H9 (cell line): ENCODE data around the gene BRSK2. TPM values are rescaled to one million over a fixed set of nuclear protein-coding genes. Genes with fewer than 3 reads are reported as not detected.

Source experiments
- DNase-seq: peaks from one replicate; pipeline ENCODE4 v3.0.0-alpha.2; 2017
- H2AFZ ChIP-seq: one replicate; pipeline ENCODE4 v1.6.1; 2013; ENCODE audit warnings: mild to moderate bottlenecking, low read length, control low read depth, moderate library complexity
- H2AK5ac ChIP-seq: 2 replicates; pipeline ENCODE4 v1.6.1; 2013; ENCODE audit warnings: low read length, control low read depth, mixed read lengths; ENCODE audit not compliant: insufficient read length
- H2BK120ac ChIP-seq: one replicate; pipeline ENCODE4 v1.6.1; 2013; ENCODE audit warnings: low read depth, mild to moderate bottlenecking, low read length, control low read depth, inconsistent platforms; ENCODE audit not compliant: poor library complexity, severe bottlenecking
- H2BK12ac ChIP-seq: 2 replicates; pipeline ENCODE4 v1.6.1; 2013; ENCODE audit warnings: low read length, control low read depth, mixed read lengths, low read depth; ENCODE audit not compliant: insufficient read length
- H2BK15ac ChIP-seq: 2 replicates; pipeline ENCODE4 v1.6.1; 2013; ENCODE audit warnings: low read depth, low read length, control low read depth
- H2BK20ac ChIP-seq: one replicate; pipeline ENCODE4 v1.6.1; 2013; ENCODE audit warnings: low read depth, mild to moderate bottlenecking, low read length, control low read depth, inconsistent platforms; ENCODE audit not compliant: poor library complexity, severe bottlenecking
- H2BK5ac ChIP-seq: 2 replicates; pipeline ENCODE4 v1.6.1; 2013; ENCODE audit warnings: low read length, control low read depth, mixed read lengths; ENCODE audit not compliant: insufficient read length
- H3K14ac ChIP-seq: 2 replicates; pipeline ENCODE4 v1.6.1; 2013; ENCODE audit warnings: low read length, control low read depth; ENCODE audit not compliant: insufficient read depth
- H3K18ac ChIP-seq: 2 replicates; pipeline ENCODE4 v1.6.1; 2013; ENCODE audit warnings: low read depth, mild to moderate bottlenecking, mixed read lengths, low read length, control low read depth; ENCODE audit not compliant: insufficient read length
- H3K23ac ChIP-seq: 2 replicates; pipeline ENCODE4 v1.6.1; 2013; ENCODE audit warnings: low read length, control low read depth, mixed read lengths, low read depth; ENCODE audit not compliant: insufficient read length
- H3K23me2 ChIP-seq: 2 replicates; pipeline ENCODE4 v1.6.1; 2013; ENCODE audit warnings: low read depth, mild to moderate bottlenecking, mixed read lengths, low read length, control low read depth; ENCODE audit not compliant: insufficient read length, poor library complexity, severe bottlenecking
- H3K27ac ChIP-seq: 2 replicates; pipeline ENCODE4 v1.5.1; 2013; ENCODE audit warnings: low read length, control low read depth, mixed read lengths, low read depth; ENCODE audit not compliant: insufficient read length
- H3K27me3 ChIP-seq: 2 replicates; pipeline ENCODE4 v1.6.1; 2013; ENCODE audit warnings: low read length, control low read depth, inconsistent platforms; ENCODE audit not compliant: insufficient read depth
- H3K4ac ChIP-seq: 2 replicates; pipeline ENCODE4 v1.6.1; 2013; ENCODE audit warnings: low read depth, mild to moderate bottlenecking, control low read depth, inconsistent platforms, low read length, moderate library complexity
- H3K4me1 ChIP-seq: 2 replicates; pipeline ENCODE4 v1.6.1; 2013; ENCODE audit warnings: low read length, control low read depth, inconsistent platforms; ENCODE audit not compliant: insufficient read depth
- H3K4me2 ChIP-seq: 2 replicates; pipeline ENCODE4 v1.6.1; 2013; ENCODE audit warnings: low read length, control low read depth, mixed read lengths; ENCODE audit not compliant: insufficient read length, insufficient read depth
- H3K56ac ChIP-seq: 2 replicates; pipeline ENCODE4 v1.6.1; 2013; ENCODE audit warnings: low read depth, mild to moderate bottlenecking, mixed read lengths, low read length, control low read depth; ENCODE audit not compliant: insufficient read length
- H3K79me1 ChIP-seq: 2 replicates; pipeline ENCODE4 v1.6.1; 2013; ENCODE audit warnings: low read depth, mild to moderate bottlenecking, moderate library complexity, low read length, control low read depth, inconsistent platforms; ENCODE audit not compliant: insufficient read depth, poor library complexity, severe bottlenecking
- H3K79me2 ChIP-seq: 2 replicates; pipeline ENCODE4 v1.6.1; 2013; ENCODE audit warnings: low read length, control low read depth, inconsistent platforms; ENCODE audit not compliant: insufficient read depth
- H3K9ac ChIP-seq: 2 replicates; pipeline ENCODE4 v1.6.1; 2013; ENCODE audit warnings: low read length, control low read depth, mixed read lengths; ENCODE audit not compliant: insufficient read length; ENCODE audit errors: extremely low read depth
- H3K9me3 ChIP-seq: one replicate; pipeline ENCODE4 v1.6.1; 2013; ENCODE audit warnings: low read depth, low read length, inconsistent platforms; ENCODE audit not compliant: control insufficient read depth
- H3T11ph ChIP-seq: one replicate; pipeline ENCODE4 v1.6.1; 2013; ENCODE audit warnings: mild to moderate bottlenecking, low read length, control low read depth, inconsistent platforms
- H4K20me1 ChIP-seq: one replicate; pipeline ENCODE4 v1.6.1; 2013; ENCODE audit not compliant: control insufficient read depth, insufficient read length, insufficient read depth
- H4K5ac ChIP-seq: 2 replicates; pipeline ENCODE4 v1.6.1; 2013; ENCODE audit warnings: low read depth, mild to moderate bottlenecking, mixed read lengths, low read length, control low read depth; ENCODE audit not compliant: insufficient read length
- H4K8ac ChIP-seq: replicated peaks from 2 replicates; pipeline ENCODE4 v1.6.1; 2013; ENCODE audit warnings: low read length, control low read depth, mixed read lengths, low read depth; ENCODE audit not compliant: insufficient read length
- H4K91ac ChIP-seq: 2 replicates; pipeline ENCODE4 v1.6.1; 2013; ENCODE audit warnings: low read depth, mild to moderate bottlenecking, moderate library complexity, mixed read lengths, low read length, control low read depth; ENCODE audit not compliant: insufficient read length
- H3K27ac Mint-ChIP-seq, 3 experiments: 2 replicates in 2 of 3; 3 replicates in 1 of 3; pipeline ENCODE4 v1.8.0; 2020 to 2021; ENCODE audit warnings: mixed read lengths in 3 of 3, mild to moderate bottlenecking in 1 of 3, moderate library complexity in 1 of 3
- H3K27me3 Mint-ChIP-seq: 2 replicates; pipeline ENCODE4 v1.8.0; 2021; ENCODE audit warnings: low read depth, mild to moderate bottlenecking, moderate library complexity, mixed read lengths
- H3K36me3 Mint-ChIP-seq, 3 experiments: 2 replicates in 2 of 3; 3 replicates in 1 of 3; pipeline ENCODE4 v1.8.0; 2020 to 2021; ENCODE audit warnings: low read depth in 3 of 3, mixed read lengths in 3 of 3; ENCODE audit not compliant: insufficient read depth in 1 of 3
- H3K4me1 Mint-ChIP-seq, 2 experiments: 2 replicates each; pipeline ENCODE4 v1.8.0; 2020; ENCODE audit warnings: mixed read lengths in 2 of 2
- H3K4me3 Mint-ChIP-seq, 2 experiments: 2 replicates in 1 of 2; 3 replicates in 1 of 2; pipeline ENCODE4 v1.8.0; 2020 to 2021; ENCODE audit warnings: mild to moderate bottlenecking in 2 of 2, mixed read lengths in 2 of 2, moderate library complexity in 1 of 2
- H3K9me3 Mint-ChIP-seq, 2 experiments: 2 replicates in 1 of 2; 3 replicates in 1 of 2; pipeline ENCODE4 v1.8.0; 2020; ENCODE audit warnings: mild to moderate bottlenecking in 2 of 2, mixed read lengths in 2 of 2, moderate library complexity in 1 of 2
- CTCF ChIP-seq: fragments of 200-600 bp; sonication (generic); conservative IDR thresholded peaks from 3 replicates; pipeline ENCODE4 v1.8.0; 2021; ENCODE audit warnings: antibody characterized with exemption, mild to moderate bottlenecking
- WGBS: extraction: QIAGEN DNeasy Blood & Tissue Kit; methylation state at CpG from one replicate; pipeline ENCODE4 v1.1.7; 2013; ENCODE audit warnings: missing lambda C conversion rate, low lambda C conversion rate, mixed read lengths; ENCODE audit not compliant: insufficient read length; ENCODE audit errors: extremely low coverage; 5-methylcytosine and 5-hydroxymethylcytosine counted together
- total RNA-seq: library from RNA; stranded (reverse); gene quantifications from 2 replicates; pipeline ENCODE4 v1.2.1, GENCODE V29; 2021

Gene BRSK2
- total RNA-seq, 1 experiment from 2014 or later, result 28.4 TPM

- H3K4me1 Mint-ChIP-seq, result peaks cover 0 to 3% of the 10 kb centered on the region in 2 experiments; a peak in 1 of 4 replicates
- no peak overlapping the region for H2BK120ac ChIP-seq
- WGBS, result no CpG with 5 or more reads among the region's 21 CpGs
- H3T11ph ChIP-seq, result no peak overlapping the region
- no peak overlapping the region for H3K23ac ChIP-seq
- H3K79me1 ChIP-seq, result no peaks in the 10 kb centered on the region
- no peaks in the 10 kb centered on the region for H3K27me3 ChIP-seq
- H4K20me1 ChIP-seq, result no peaks in the 10 kb centered on the region
- no peak overlapping the region for H3K4me2 ChIP-seq
- H3K27ac Mint-ChIP-seq, result peak overlapping the region in 1 of 3 experiments; percentile 87; a peak in 1 of 7 replicates
- no peak overlapping the region for H4K8ac ChIP-seq
- H3K4me3 Mint-ChIP-seq, result no peak overlapping the region
- no peaks in the 10 kb centered on the region for H3K23me2 ChIP-seq
- no peak for DNase-seq
- no peak overlapping the region for H2BK20ac ChIP-seq
- H3K4me1 ChIP-seq, result no peaks in the 10 kb centered on the region
- peaks cover 0 to 2% (median 0%) of the 10 kb centered on the region in 3 experiments; a peak in 3 of 7 replicates for H3K36me3 Mint-ChIP-seq
- no peak overlapping the region for H2AK5ac ChIP-seq
- no peak for TF ChIP-seq CTCF
- no peaks in the 10 kb centered on the region for H3K9me3 Mint-ChIP-seq
- H2BK15ac ChIP-seq, result no peak overlapping the region
- no peaks in the 10 kb centered on the region for H3K79me2 ChIP-seq
- no peak overlapping the region for H4K5ac ChIP-seq
- H3K18ac ChIP-seq, result no peak overlapping the region
- no peak overlapping the region for H3K56ac ChIP-seq
- H3K9me3 ChIP-seq, result no peaks in the 10 kb centered on the region
- no peak overlapping the region for H2AFZ ChIP-seq
- no peak overlapping the region for H3K9ac ChIP-seq
- H2BK12ac ChIP-seq, result no peak overlapping the region
- no peak overlapping the region for H3K27ac ChIP-seq
- peaks cover 1% of the 10 kb centered on the region; the same call in 1 of the 2 replicates for H3K27me3 Mint-ChIP-seq
- H3K4ac ChIP-seq, result no peak overlapping the region
- H2BK5ac ChIP-seq, result no peak overlapping the region
- H3K14ac ChIP-seq, result no peak overlapping the region; the same call in 1 of the 2 replicates
- no peak overlapping the region for H4K91ac ChIP-seq
These were observed 82.7 kb downstream of the BRSK2 start for GRCh38 chr11:1472180-1473005.
